Measurements from ENCODE around the gene APOD. TPM values are rescaled to one million over a fixed set of nuclear protein-coding genes. Genes with fewer than 3 reads are reported as not detected.

Gene APOD
- total and polyA plus RNA-seq, 2 donors from 2014 or later: 12.9 to 24.4 TPM

DNA sequence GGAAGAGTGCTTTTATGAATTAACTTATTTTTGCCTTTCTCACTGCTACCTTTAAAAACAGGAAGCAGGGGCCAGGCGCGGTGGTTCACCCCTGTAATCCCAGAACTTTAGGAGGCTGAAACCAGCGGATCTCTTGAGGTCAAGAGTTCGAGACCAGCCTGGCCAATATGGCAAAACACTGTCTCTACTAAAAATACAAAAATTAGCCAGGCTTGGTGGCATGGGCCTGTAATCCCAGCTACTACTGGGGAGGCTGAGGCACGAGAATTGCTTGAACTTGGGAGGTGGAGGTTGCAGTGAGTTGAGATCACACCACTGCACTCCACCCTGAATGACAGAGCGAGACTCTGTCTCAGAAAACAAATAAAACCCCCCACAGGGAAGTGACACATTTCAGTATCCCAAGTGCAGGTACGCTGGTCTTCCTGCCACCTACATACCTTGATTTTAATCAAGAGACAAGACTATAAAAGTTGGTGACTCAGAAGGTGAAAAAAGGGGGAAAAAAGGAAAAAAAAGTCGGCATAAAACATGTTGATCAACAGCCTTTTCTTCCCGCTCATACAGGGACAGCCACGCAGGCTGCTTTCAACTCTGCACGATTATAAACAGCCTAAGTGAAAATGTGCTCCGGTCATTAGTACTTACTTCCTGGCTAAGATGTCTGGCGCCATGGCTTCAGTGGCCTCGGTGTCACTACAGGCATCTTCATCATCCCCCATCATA lies 59.4 kb downstream of the APOD start:
- intact Hi-C loops (cut with DNase I): loop anchor here (10.0 kb wide), 1 partner anchor 260 kb away; no protein-coding TSS in a partner anchor
- FAIRE-seq: no peak
- H3K9ac ChIP-seq (ENCODE audit: low read length in 3 of 3): no peak overlapping the region
- no peaks in the 10 kb centered on the region for H3K9me3 ChIP-seq (ENCODE audit: control insufficient read depth in 2 of 3, insufficient read depth in 1 of 3, low read length in 3 of 3)
- TF ChIP-seq, protein P1, sequence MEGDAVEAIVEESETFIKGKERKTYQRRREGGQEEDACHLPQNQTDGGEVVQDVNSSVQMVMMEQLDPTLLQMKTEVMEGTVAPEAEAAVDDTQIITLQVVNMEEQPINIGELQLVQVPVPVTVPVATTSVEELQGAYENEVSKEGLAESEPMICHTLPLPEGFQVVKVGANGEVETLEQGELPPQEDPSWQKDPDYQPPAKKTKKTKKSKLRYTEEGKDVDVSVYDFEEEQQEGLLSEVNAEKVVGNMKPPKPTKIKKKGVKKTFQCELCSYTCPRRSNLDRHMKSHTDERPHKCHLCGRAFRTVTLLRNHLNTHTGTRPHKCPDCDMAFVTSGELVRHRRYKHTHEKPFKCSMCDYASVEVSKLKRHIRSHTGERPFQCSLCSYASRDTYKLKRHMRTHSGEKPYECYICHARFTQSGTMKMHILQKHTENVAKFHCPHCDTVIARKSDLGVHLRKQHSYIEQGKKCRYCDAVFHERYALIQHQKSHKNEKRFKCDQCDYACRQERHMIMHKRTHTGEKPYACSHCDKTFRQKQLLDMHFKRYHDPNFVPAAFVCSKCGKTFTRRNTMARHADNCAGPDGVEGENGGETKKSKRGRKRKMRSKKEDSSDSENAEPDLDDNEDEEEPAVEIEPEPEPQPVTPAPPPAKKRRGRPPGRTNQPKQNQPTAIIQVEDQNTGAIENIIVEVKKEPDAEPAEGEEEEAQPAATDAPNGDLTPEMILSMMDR (IDR thresholded peaks at IDR 0.05; ENCODE audit: borderline replicate concordance, extremely low read depth, insufficient read depth): no peak
- H3K4me3 ChIP-seq (ENCODE audit: low read length in 3 of 3): no peak overlapping the region
- DNase-seq: no peak
- H3K27me3 ChIP-seq (ENCODE audit: control insufficient read depth, insufficient read depth, low read length): no peaks in the 10 kb centered on the region
- H3K36me3 ChIP-seq (ENCODE audit: control insufficient read depth in 2 of 3, insufficient read depth in 3 of 3, low read length in 3 of 3): peaks cover 0 to 9% (median 7%) of the 10 kb centered on the region in 3 donors
- no peaks in the 10 kb centered on the region for H3K4me1 ChIP-seq (ENCODE audit: control insufficient read depth in 2 of 3, insufficient read depth in 2 of 3, low read depth in 1 of 3, low read length in 3 of 3)
- H3K27ac ChIP-seq (ENCODE audit: low read depth in 2 of 2, low read length in 2 of 2): no peak overlapping the region

DNA sequence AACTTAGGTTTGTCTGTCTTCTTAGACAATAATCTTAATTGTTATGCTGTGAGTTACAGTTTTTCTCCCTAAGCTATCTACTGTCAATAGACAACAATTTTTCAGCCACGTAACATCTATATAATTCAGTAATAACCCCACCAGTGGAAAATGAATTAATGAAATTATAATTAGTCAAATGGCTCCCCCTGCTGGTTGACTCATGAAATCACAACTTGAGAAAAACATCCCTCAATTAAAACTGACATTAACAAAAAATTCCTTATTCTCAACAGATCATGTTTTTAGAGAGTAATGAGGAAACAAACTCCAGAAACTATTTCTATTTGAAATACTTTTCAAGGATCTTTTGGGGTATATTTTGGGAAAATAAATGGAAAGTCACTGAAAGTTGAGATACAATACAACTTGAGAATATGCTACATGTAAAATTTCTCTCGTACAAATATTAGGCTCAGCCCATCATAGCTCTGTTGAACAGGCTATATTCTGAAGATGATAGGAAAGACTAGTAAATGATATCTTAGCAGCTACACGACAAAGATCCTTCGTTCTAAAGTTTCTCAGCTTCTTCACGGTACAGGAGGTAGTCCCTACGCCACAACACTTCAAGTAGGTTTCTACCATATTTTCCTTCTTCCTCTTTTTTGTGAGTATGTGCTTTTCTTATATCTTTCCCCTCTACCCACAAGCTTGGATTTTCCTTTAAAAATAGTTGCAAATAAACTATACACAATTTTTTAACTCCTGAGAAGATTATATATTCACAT lies 61.3 kb downstream of the APOD start:
- intact Hi-C loops (cut with DNase I): loop anchor here (10.0 kb wide), 1 partner anchor 258 kb away; no protein-coding TSS in a partner anchor
- peak in 2 of 5 donors; percentile 29 to 51 for DNase-seq
- Histone ChIP-seq H3K27ac (ENCODE audit: low read depth in 2 of 2, low read length in 2 of 2) (no peak overlapping the region), H3K4me1 (ENCODE audit: control insufficient read depth in 2 of 3, insufficient read depth in 2 of 3, low read depth in 1 of 3, low read length in 3 of 3) (no peaks in the 10 kb centered on the region), H3K27me3 (ENCODE audit: control insufficient read depth, insufficient read depth, low read length) (no peaks in the 10 kb centered on the region), H3K36me3 (ENCODE audit: control insufficient read depth in 2 of 3, insufficient read depth in 3 of 3, low read length in 3 of 3) (peaks cover 0 to 7% (median 4%) of the 10 kb centered on the region in 3 donors), H3K9me3 (ENCODE audit: control insufficient read depth in 2 of 3, insufficient read depth in 1 of 3, low read length in 3 of 3) (no peaks in the 10 kb centered on the region), H3K9ac (ENCODE audit: low read length in 3 of 3) (no peak overlapping the region), H3K4me3 (ENCODE audit: low read length in 3 of 3) (no peak overlapping the region)
- TF ChIP-seq, protein P1 (IDR thresholded peaks at IDR 0.05; ENCODE audit: borderline replicate concordance, extremely low read depth, insufficient read depth): peak; percentile 64
- peak; percentile 98 for FAIRE-seq

Other genes starting within 250 kb of the APOD start
- 50.1 TPM for gene ACAP2, start 140.9 kb downstream of the APOD start, total RNA-seq
- gene ACAP2, start 140.9 kb downstream of the APOD start, polyA plus RNA-seq (ENCODE audit: insufficient read depth, low read depth, low replicate concordance): 4.6 TPM
- gene PPP1R2, start 40.6 kb downstream of the APOD start, total RNA-seq: 49.0 TPM
- 34.0 TPM for gene PPP1R2, start 40.6 kb downstream of the APOD start, polyA plus RNA-seq (ENCODE audit: insufficient read depth, low read depth, low replicate concordance)
- gene MUC20, start 137.0 kb upstream of the APOD start, total RNA-seq: 42.6 TPM
- 53.3 TPM for gene MUC20, start 137.0 kb upstream of the APOD start, polyA plus RNA-seq (ENCODE audit: insufficient read depth, low read depth, low replicate concordance)
- 0.19 TPM for gene MUC4, start 228.0 kb upstream of the APOD start, total RNA-seq
- not detected for gene MUC4, start 228.0 kb upstream of the APOD start, polyA plus RNA-seq (ENCODE audit: insufficient read depth, low read depth, low replicate concordance)

Measured in kidney (tissue), 14 donors.